Stimulated activated CD8-positive, alpha-beta memory T cell treated with anti-CD3 and anti-CD28 coated beads, Interleukin-15, amount 100 ng/mL, for 48 hours (primary cell): ENCODE results near the gene ACTN1.

Experiments used
- DNase-seq, 2 donors: peaks; one replicate each; pipeline ENCODE4 v3.0.0-alpha.2; 2020; ENCODE audit warnings: low read depth in 2 of 2

Gene ACTN1

GRCh38 chr14:68824517-68825347 lies 154.4 kb downstream of the ACTN1 start:
- DNase-seq, result no peak

GRCh38 chr14:68824207-68824516 lies 154.9 kb downstream of the ACTN1 start:
- DNase-seq, result no peak
